Activated CD8-positive, alpha-beta memory T cell treated with anti-CD3 and anti-CD28 coated beads, Interleukin-2, amount 50 U/mL, for 4 hours (primary cell): ENCODE measurements around the gene NUBP1.

Experiments used
- DNase-seq: peaks from one replicate; pipeline ENCODE4 v3.0.0-alpha.2; 2020

NUBP1 gene

GRCh38 chr16:10808850-10809249 lies 65.2 kb downstream of the NUBP1 start:
- DNase-seq = no peak

GRCh38 chr16:10809706-10810105 lies 66.1 kb downstream of the NUBP1 start:
- DNase-seq = no peak

- no peak for DNase-seq
These were observed 68.9 kb downstream of the NUBP1 start for GRCh38 chr16:10812312-10813098.

- DNase-seq = no peak
These were observed 69.4 kb downstream of the NUBP1 start for GRCh38 chr16:10813099-10813455.

GRCh38 chr16:10817514-10817913 lies 73.9 kb downstream of the NUBP1 start:
- DNase-seq = no peak

- no peak for DNase-seq
These were observed 74.6 kb downstream of the NUBP1 start, which contains the start of gene TVP23A for GRCh38 chr16:10817963-10818941. TSS of gene TVP23A (minus strand) at chr16:10818794. CDS start at chr16:10818493, 301 bp downstream.
